ENCODE results near the gene SLIT1. TPM values are rescaled to one million over a fixed set of nuclear protein-coding genes. Genes with fewer than 3 reads are reported as not detected.
A peak's percentile ranks its signal among the peaks of the same experiment; 100 is the strongest.

SLIT1 gene
- total RNA-seq, 6 experiments from 2014 or later, result 0.04 to 0.29 (median 0.12) TPM; not detected in 1

- DNase-seq (no peak), ATAC-seq (no peak)
- no peaks in the 10 kb centered on the region for H3K36me3 ChIP-seq
- WGBS (ENCODE audit: insufficient coverage, low coverage, low lambda C conversion rate, missing lambda C conversion rate), result 73% methylated on average over 3 of the region's 13 CpGs
- H3K4me3 ChIP-seq, result no peak overlapping the region
- no peaks in the 10 kb centered on the region for H3K9me3 ChIP-seq
- no peak overlapping the region for H3K27ac ChIP-seq
- no peaks in the 10 kb centered on the region for H3K27me3 ChIP-seq
- intact Hi-C loops (cut with DNase I), result no loop called here
- H3K4me1 ChIP-seq, result peaks cover 0 to 15% (median 6%) of the 10 kb centered on the region in 4 donors
- no peak for TF ChIP-seq CTCF (IDR thresholded peaks at IDR 0.05)
These were observed 182.5 kb downstream of the SLIT1 start for GRCh38 chr10:97003151-97003803.

GRCh38 chr10:97002670-97003069 is 183.1 kb downstream of the SLIT1 start:
- Histone ChIP-seq H3K4me3 (no peak overlapping the region), H3K4me1 (peaks cover 0 to 18% (median 9%) of the 10 kb centered on the region in 4 donors), H3K9me3 (no peaks in the 10 kb centered on the region), H3K27ac (no peak overlapping the region), H3K36me3 (no peaks in the 10 kb centered on the region), H3K27me3 (no peaks in the 10 kb centered on the region)
- ATAC-seq (no peak), DNase-seq (no peak)
- 100% methylated on average over 1 of the region's 16 CpGs for WGBS (ENCODE audit: insufficient coverage, low coverage, low lambda C conversion rate, missing lambda C conversion rate)
- intact Hi-C loops (cut with DNase I), result no loop called here
- no peak for TF ChIP-seq CTCF (IDR thresholded peaks at IDR 0.05)
- no peak for TF ChIP-seq POLR2A (IDR thresholded peaks at IDR 0.05)

GRCh38 chr10:97001183-97001991 is 184.4 kb downstream of the SLIT1 start:
- Histone ChIP-seq H3K27me3 (no peaks in the 10 kb centered on the region), H3K4me1 (peaks cover 0 to 21% (median 9%) of the 10 kb centered on the region in 4 donors), H3K27ac (no peak overlapping the region), H3K4me3 (no peak overlapping the region), H3K9me3 (no peaks in the 10 kb centered on the region), H3K36me3 (no peaks in the 10 kb centered on the region)
- ATAC-seq, result no peak
- TF ChIP-seq POLR2A (IDR thresholded peaks at IDR 0.05) (no peak), CTCF (IDR thresholded peaks at IDR 0.05) (no peak)
- 86% methylated on average over 1 of the region's 17 CpGs for WGBS (ENCODE audit: insufficient coverage, low coverage, low lambda C conversion rate, missing lambda C conversion rate)
- no peak for DNase-seq
- intact Hi-C loops (cut with DNase I), result no loop called here

- intact Hi-C loops (cut with DNase I), result no loop called here
- peak overlapping the region in 1 of 3 donors; percentile 31 for H3K27ac ChIP-seq
These were observed 185.1 kb downstream of the SLIT1 start for GRCh38 chr10:97000487-97001182.

More at GRCh38 chr10:97000487-97001182, 185.1 kb downstream of the SLIT1 start:
- H3K4me3 ChIP-seq, result no peak overlapping the region
- peak; percentile 61 to 79 (median 65) for ATAC-seq
- H3K36me3 ChIP-seq, result no peaks in the 10 kb centered on the region
- H3K27me3 ChIP-seq, result no peaks in the 10 kb centered on the region
- DNase-seq, result peak; percentile 56 to 82 (median 75)
- no peaks in the 10 kb centered on the region for H3K9me3 ChIP-seq
- TF ChIP-seq CTCF (IDR thresholded peaks at IDR 0.05) (peak in 1 of 4 donors; percentile 8), POLR2A (IDR thresholded peaks at IDR 0.05) (no peak)
- H3K4me1 ChIP-seq, result peaks cover 0 to 21% (median 9%) of the 10 kb centered on the region in 4 donors
- 50% methylated on average over 4 of the region's 25 CpGs for WGBS (ENCODE audit: insufficient coverage, low coverage, low lambda C conversion rate, missing lambda C conversion rate)
